ENCODE data around the gene RAE1.

- TF ChIP-seq, protein P1, sequence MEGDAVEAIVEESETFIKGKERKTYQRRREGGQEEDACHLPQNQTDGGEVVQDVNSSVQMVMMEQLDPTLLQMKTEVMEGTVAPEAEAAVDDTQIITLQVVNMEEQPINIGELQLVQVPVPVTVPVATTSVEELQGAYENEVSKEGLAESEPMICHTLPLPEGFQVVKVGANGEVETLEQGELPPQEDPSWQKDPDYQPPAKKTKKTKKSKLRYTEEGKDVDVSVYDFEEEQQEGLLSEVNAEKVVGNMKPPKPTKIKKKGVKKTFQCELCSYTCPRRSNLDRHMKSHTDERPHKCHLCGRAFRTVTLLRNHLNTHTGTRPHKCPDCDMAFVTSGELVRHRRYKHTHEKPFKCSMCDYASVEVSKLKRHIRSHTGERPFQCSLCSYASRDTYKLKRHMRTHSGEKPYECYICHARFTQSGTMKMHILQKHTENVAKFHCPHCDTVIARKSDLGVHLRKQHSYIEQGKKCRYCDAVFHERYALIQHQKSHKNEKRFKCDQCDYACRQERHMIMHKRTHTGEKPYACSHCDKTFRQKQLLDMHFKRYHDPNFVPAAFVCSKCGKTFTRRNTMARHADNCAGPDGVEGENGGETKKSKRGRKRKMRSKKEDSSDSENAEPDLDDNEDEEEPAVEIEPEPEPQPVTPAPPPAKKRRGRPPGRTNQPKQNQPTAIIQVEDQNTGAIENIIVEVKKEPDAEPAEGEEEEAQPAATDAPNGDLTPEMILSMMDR (IDR thresholded peaks at IDR 0.05) = peak; percentile 84 to 90 (median 87)
- no peak for TF ChIP-seq POLR2A (IDR thresholded peaks at IDR 0.05)
These were observed 30.8 kb downstream of the RAE1 start for GRCh38 chr20:57381596-57382503.

Measured in testis (tissue), 2 donors.